Gastroesophageal sphincter (tissue), 4 donors: ENCODE data around the gene NKAIN2. TPM values are rescaled to one million over a fixed set of nuclear protein-coding genes. Genes with fewer than 3 reads are reported as not detected.

Experiments used
- ATAC-seq: fragments of 150-250 bp; one replicate; pipeline ENCODE4 v1.9.1; 2016; ENCODE audit warnings: mild to moderate bottlenecking, moderate library complexity
- H3K27ac ChIP-seq, 4 donors: fragments of 200-600 bp; sonication (generic) in 3 of 4; 1 replicate in 3 of 4; 2 replicates in 1 of 4; pipeline ENCODE4 v1.5.1; 2016 to 2019
- H3K27me3 ChIP-seq: fragments of 200-600 bp; sonication (generic); one replicate; pipeline ENCODE4 v1.5.1; 2019
- H3K36me3 ChIP-seq, 2 donors: fragments of 200-600 bp; sonication (generic); one replicate each; pipeline ENCODE4 v1.5.1; 2019; ENCODE audit warnings: control low read depth in 1 of 2
- H3K4me1 ChIP-seq, 3 donors: fragments of 200-600 bp; sonication (generic); 1 replicate in 2 of 3; 2 replicates in 1 of 3; pipeline ENCODE4 v1.5.1; 2016 to 2019; ENCODE audit warnings: control low read depth in 2 of 3
- H3K4me3 ChIP-seq, 2 donors: fragments of 200-600 bp; sonication (generic); one replicate each; pipeline ENCODE4 v1.5.1; 2019; ENCODE audit warnings: mild to moderate bottlenecking in 1 of 2, moderate library complexity in 1 of 2
- H3K9me3 ChIP-seq, 3 donors: fragments of 200-600 bp; sonication (generic); one replicate each; pipeline ENCODE4 v1.5.1; 2017 to 2019; ENCODE audit warnings: control low read depth in 2 of 3
- CTCF ChIP-seq, 4 experiments: fragments of 200-600 bp in 2 of 4; fragments of 450-650 bp in 2 of 4; sonication (generic) in 1 of 4; IDR thresholded peaks; one replicate each; pipeline ENCODE4 v1.5.1; 2017 to 2019; ENCODE audit warnings: antibody characterized with exemption in 4 of 4, mild to moderate bottlenecking in 2 of 4, moderate library complexity in 2 of 4
- EP300 ChIP-seq: sonication (generic); formaldehyde crosslinking; IDR thresholded peaks from one replicate; pipeline ENCODE4 v1.6.1; 2017; ENCODE audit warnings: antibody characterized with exemption, mild to moderate bottlenecking
- POLR2A ChIP-seq, 2 donors: fragments of 450-650 bp; IDR thresholded peaks; one replicate each; pipeline ENCODE4 v1.6.1; 2017; ENCODE audit warnings: antibody characterized with exemption in 2 of 2, mild to moderate bottlenecking in 2 of 2, moderate library complexity in 1 of 2
- POLR2AphosphoS5 ChIP-seq: sonication (generic); formaldehyde crosslinking; IDR thresholded peaks from one replicate; pipeline ENCODE4 v1.6.1; 2017; ENCODE audit warnings: antibody characterized with exemption
- WGBS, 2 donors: methylation state at CpG; one replicate each; pipeline ENCODE4 v1.1.5; 2018; ENCODE audit warnings: low coverage in 1 of 2; 5-methylcytosine and 5-hydroxymethylcytosine counted together
- total RNA-seq, 4 donors: library from RNA; depleted of rRNA; stranded (reverse); fragments of >200 nt; gene quantifications; one replicate each; pipeline ENCODE4 v1.1.0, GENCODE V29; 2016

NKAIN2 gene
- total RNA-seq, 4 donors from 2014 or later: 0.23 to 3.2 TPM; not detected in 2

DNA sequence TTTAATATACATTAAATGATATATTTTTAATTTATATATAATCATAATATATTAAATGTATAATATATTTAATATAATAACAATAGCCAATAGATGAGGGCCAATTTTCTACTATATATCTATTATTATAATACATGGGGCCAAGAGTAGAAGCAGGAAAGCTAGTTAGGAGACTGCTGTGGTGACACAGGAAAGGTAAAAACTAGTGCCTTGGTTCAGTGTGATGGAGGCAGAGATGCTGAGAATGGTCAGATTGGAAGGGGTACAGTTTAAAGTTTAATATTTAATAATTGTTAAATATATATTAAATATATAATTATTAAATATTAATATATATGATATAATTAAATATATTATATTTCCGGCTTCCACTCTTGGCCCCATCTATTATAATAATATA is 1055.7 kb downstream of the NKAIN2 start:
- no peak for TF ChIP-seq CTCF (IDR thresholded peaks at IDR 0.05)
- TF ChIP-seq POLR2AphosphoS5: no peak
- TF ChIP-seq EP300: no peak
- no peak for TF ChIP-seq POLR2A (IDR thresholded peaks at IDR 0.05)
- Histone ChIP-seq H3K36me3 (no peaks in the 10 kb centered on the region), H3K4me3 (no peak overlapping the region), H3K27ac (no peak overlapping the region), H3K4me1 (no peaks in the 10 kb centered on the region), H3K9me3 (no peaks in the 10 kb centered on the region), H3K27me3 (no peaks in the 10 kb centered on the region)
- ATAC-seq: no peak
- WGBS, 2 donors: 90 to 100% methylated on average over 1 of the region's 1 CpG

GRCh38 chr6:124866040-124866439 is 1062.4 kb downstream of the NKAIN2 start:
- H3K27me3 ChIP-seq: no peaks in the 10 kb centered on the region
- H3K36me3 ChIP-seq: no peaks in the 10 kb centered on the region
- H3K27ac ChIP-seq: no peak overlapping the region
- no peak overlapping the region for H3K4me3 ChIP-seq
- ATAC-seq: no peak
- TF ChIP-seq POLR2AphosphoS5: no peak
- TF ChIP-seq EP300: no peak
- TF ChIP-seq POLR2A (IDR thresholded peaks at IDR 0.05): no peak
- no peak for TF ChIP-seq CTCF (IDR thresholded peaks at IDR 0.05)
- WGBS, 2 donors: 91% methylated on average over 1 of the region's 1 CpG; no CpG with 5 or more reads in 1 of the 2 donors
- H3K9me3 ChIP-seq: no peaks in the 10 kb centered on the region
- no peaks in the 10 kb centered on the region for H3K4me1 ChIP-seq

GRCh38 chr6:124867121-124867520 is 1063.5 kb downstream of the NKAIN2 start:
- WGBS, 2 donors: 50 to 60% methylated on average over 1 of the region's 1 CpG
- Histone ChIP-seq H3K4me1 (no peaks in the 10 kb centered on the region), H3K27ac (no peak overlapping the region), H3K9me3 (no peaks in the 10 kb centered on the region), H3K27me3 (no peaks in the 10 kb centered on the region), H3K36me3 (no peaks in the 10 kb centered on the region), H3K4me3 (no peak overlapping the region)
- TF ChIP-seq EP300: no peak
- TF ChIP-seq POLR2AphosphoS5: no peak
- TF ChIP-seq POLR2A (IDR thresholded peaks at IDR 0.05): no peak
- no peak for TF ChIP-seq CTCF (IDR thresholded peaks at IDR 0.05)
- ATAC-seq: no peak

GRCh38 chr6:124868481-124868880 is 1064.8 kb downstream of the NKAIN2 start:
- Histone ChIP-seq H3K36me3 (no peaks in the 10 kb centered on the region), H3K27me3 (no peaks in the 10 kb centered on the region), H3K4me3 (no peak overlapping the region), H3K27ac (no peak overlapping the region), H3K9me3 (no peaks in the 10 kb centered on the region), H3K4me1 (no peaks in the 10 kb centered on the region)
- WGBS, 2 donors: 16% methylated on average over 1 of the region's 1 CpG; no CpG with 5 or more reads in 1 of the 2 donors
- ATAC-seq: no peak
- no peak for TF ChIP-seq CTCF (IDR thresholded peaks at IDR 0.05)
- TF ChIP-seq POLR2AphosphoS5: no peak
- TF ChIP-seq EP300: no peak
- no peak for TF ChIP-seq POLR2A (IDR thresholded peaks at IDR 0.05)

GRCh38 chr6:124869416-124869815 is 1065.8 kb downstream of the NKAIN2 start:
- WGBS, 2 donors: 5 to 24% methylated on average over 2 of the region's 2 CpGs
- no peak for ATAC-seq
- no peak overlapping the region for H3K4me3 ChIP-seq
- no peaks in the 10 kb centered on the region for H3K9me3 ChIP-seq
- no peaks in the 10 kb centered on the region for H3K4me1 ChIP-seq
- no peaks in the 10 kb centered on the region for H3K27me3 ChIP-seq
- no peaks in the 10 kb centered on the region for H3K36me3 ChIP-seq
- TF ChIP-seq POLR2A (IDR thresholded peaks at IDR 0.05) (no peak), POLR2AphosphoS5 (no peak), CTCF (IDR thresholded peaks at IDR 0.05) (no peak), EP300 (no peak)
- no peak overlapping the region for H3K27ac ChIP-seq
